ENCODE results near the gene MAGEA9B. TPM values are rescaled to one million over a fixed set of nuclear protein-coding genes. Genes with fewer than 3 reads are reported as not detected.
"Not testable (repeated sequence)": the region's sequence is repeated elsewhere in the genome, so short reads cannot be mapped to it uniquely, and the experiment has no call there.

Gene MAGEA9B
- total RNA-seq, 1 experiment from 2014 or later: not detected

DNA sequence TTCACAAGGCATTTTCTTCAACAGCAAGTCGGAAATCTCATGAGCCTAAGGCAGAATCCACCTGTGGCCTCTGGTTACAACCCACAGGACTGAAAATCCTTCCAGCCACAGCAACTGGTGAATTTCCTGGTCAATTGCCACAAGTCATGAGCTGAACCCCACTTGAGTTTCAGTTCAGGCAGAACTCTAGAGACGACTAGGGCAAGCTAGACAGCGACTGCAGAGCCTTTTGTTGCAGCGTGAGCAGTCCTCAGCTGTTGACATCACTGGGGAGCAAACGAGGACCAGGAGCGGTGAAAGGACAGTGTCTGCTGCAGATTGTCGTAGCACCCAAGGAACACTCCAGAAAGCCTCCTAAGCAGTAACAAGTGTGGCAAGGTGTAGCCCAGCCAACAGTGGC, 8.7 kb upstream of the MAGEA9B start:
- H3K27ac Mint-ChIP-seq (ENCODE audit: unreplicated experiment); BruUV-seq (replicated peaks); H3K27me3 ChIP-seq (replicated peaks; ENCODE audit: control insufficient read depth, insufficient read depth, low read length); H3K36me3 ChIP-seq (ENCODE audit: control insufficient read depth, insufficient read depth, low read length); H3K36me3 Mint-ChIP-seq (ENCODE audit: insufficient read depth, unreplicated experiment); DNase-seq; H3K9me3 ChIP-seq; H3K4me3 Mint-ChIP-seq (ENCODE audit: unreplicated experiment); H3K4me3 ChIP-seq (ENCODE audit: low read depth, low read length); POLR2A ChIA-PET; H3K4me1 ChIP-seq; H3K4me1 Mint-ChIP-seq (ENCODE audit: low read depth, unreplicated experiment); intact Hi-C loops (cut with micrococcal nuclease; ENCODE audit: unreplicated experiment); H3K9me3 Mint-ChIP-seq (ENCODE audit: unreplicated experiment); CTCF ChIA-PET; H3K27me3 Mint-ChIP-seq (ENCODE audit: insufficient read depth, unreplicated experiment): not testable (repeated sequence)

DNA sequence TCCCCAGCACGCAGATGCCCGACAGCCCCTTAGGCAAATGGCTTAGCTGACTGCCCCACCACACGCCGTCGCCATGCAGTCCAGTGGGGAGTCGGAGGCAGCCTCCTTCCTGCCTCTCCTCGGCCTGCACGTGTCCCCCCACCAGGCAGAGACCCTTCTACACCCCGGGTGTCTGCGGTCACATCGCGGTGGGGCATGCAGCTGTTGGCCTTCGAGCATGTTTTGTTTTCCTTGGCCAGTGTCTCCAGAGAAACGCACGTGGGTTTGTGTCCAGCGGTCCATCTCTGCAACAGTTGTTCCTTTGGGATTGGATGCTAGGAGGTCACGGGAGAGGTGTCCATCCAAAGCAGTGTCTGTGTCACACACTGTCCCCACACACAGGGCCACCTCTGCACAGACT, 8.0 kb upstream of the MAGEA9B start, which contains the start of gene HSFX2:
Gene HSFX2, minus strand, starts transcription at position 101 of the 400 bp plus-strand sequence. CDS start 614 bp downstream, outside the sequence.
- H3K4me3 Mint-ChIP-seq (ENCODE audit: unreplicated experiment); DNase-seq; H3K9me3 ChIP-seq; H3K27me3 Mint-ChIP-seq (ENCODE audit: insufficient read depth, unreplicated experiment); H3K36me3 Mint-ChIP-seq (ENCODE audit: insufficient read depth, unreplicated experiment); H3K27me3 ChIP-seq (replicated peaks; ENCODE audit: control insufficient read depth, insufficient read depth, low read length); H3K4me1 Mint-ChIP-seq (ENCODE audit: low read depth, unreplicated experiment); H3K4me1 ChIP-seq; H3K36me3 ChIP-seq (ENCODE audit: control insufficient read depth, insufficient read depth, low read length); intact Hi-C loops (cut with micrococcal nuclease; ENCODE audit: unreplicated experiment); POLR2A ChIA-PET; H3K4me3 ChIP-seq (ENCODE audit: low read depth, low read length); H3K27ac Mint-ChIP-seq (ENCODE audit: unreplicated experiment); BruUV-seq (replicated peaks); CTCF ChIA-PET; H3K9me3 Mint-ChIP-seq (ENCODE audit: unreplicated experiment): not testable (repeated sequence)

DNA sequence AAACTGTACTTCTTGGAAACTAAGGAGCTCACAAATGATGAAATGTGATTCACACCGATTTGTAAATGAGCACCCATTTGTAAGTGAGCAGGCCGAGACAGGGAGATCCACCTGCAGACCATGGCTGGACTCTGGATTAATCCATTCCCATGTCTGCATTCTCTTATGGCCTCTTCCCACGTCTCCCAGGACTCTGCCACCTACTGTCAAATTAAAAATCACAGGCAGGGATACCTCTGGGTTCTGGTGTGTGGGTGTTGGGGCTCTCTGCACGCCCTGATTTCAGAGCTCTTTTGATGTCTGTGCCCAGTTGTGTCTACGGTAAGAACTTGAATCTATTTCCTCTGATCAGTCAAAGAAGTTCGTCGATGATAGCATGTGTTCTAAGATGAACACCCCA, 3.7 kb upstream of the MAGEA9B start:
- H3K36me3 ChIP-seq (ENCODE audit: control insufficient read depth, insufficient read depth, low read length); BruUV-seq (replicated peaks); intact Hi-C loops (cut with micrococcal nuclease; ENCODE audit: unreplicated experiment); CTCF ChIA-PET; POLR2A ChIA-PET; H3K9me3 Mint-ChIP-seq (ENCODE audit: unreplicated experiment); H3K27me3 ChIP-seq (replicated peaks; ENCODE audit: control insufficient read depth, insufficient read depth, low read length); H3K27me3 Mint-ChIP-seq (ENCODE audit: insufficient read depth, unreplicated experiment); H3K9me3 ChIP-seq; H3K27ac Mint-ChIP-seq (ENCODE audit: unreplicated experiment); DNase-seq; H3K4me1 Mint-ChIP-seq (ENCODE audit: low read depth, unreplicated experiment); H3K36me3 Mint-ChIP-seq (ENCODE audit: insufficient read depth, unreplicated experiment); H3K4me3 Mint-ChIP-seq (ENCODE audit: unreplicated experiment); H3K4me3 ChIP-seq (ENCODE audit: low read depth, low read length); H3K4me1 ChIP-seq: not testable (repeated sequence)

DNA sequence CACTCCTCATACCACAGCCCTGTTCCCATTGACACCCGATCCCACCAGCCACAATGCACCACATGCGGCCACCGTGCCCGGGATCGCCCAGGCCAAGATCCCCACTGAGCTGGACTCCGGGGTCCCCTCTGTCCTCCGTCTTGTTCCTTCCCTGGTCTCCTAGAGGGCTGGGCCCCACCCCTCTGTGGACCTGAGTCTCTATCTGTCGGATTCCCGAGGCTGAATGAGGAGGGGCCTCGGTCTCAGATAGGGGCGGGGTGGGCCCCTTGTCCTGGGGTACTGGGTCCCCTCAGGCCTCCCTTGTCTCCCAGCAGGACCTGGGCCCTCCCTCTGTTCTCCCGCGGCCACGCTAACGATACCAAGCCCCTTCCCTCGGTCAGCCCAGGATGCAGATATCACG, 1.6 kb downstream of the MAGEA9B start:
- H3K36me3 ChIP-seq (ENCODE audit: control insufficient read depth, insufficient read depth, low read length); H3K36me3 Mint-ChIP-seq (ENCODE audit: insufficient read depth, unreplicated experiment); CTCF ChIA-PET; H3K4me3 ChIP-seq (ENCODE audit: low read depth, low read length); H3K4me3 Mint-ChIP-seq (ENCODE audit: unreplicated experiment); DNase-seq; H3K9me3 ChIP-seq; H3K27me3 Mint-ChIP-seq (ENCODE audit: insufficient read depth, unreplicated experiment); H3K27me3 ChIP-seq (replicated peaks; ENCODE audit: control insufficient read depth, insufficient read depth, low read length); BruUV-seq (replicated peaks); H3K4me1 ChIP-seq; intact Hi-C loops (cut with micrococcal nuclease; ENCODE audit: unreplicated experiment); POLR2A ChIA-PET; H3K4me1 Mint-ChIP-seq (ENCODE audit: low read depth, unreplicated experiment); H3K9me3 Mint-ChIP-seq (ENCODE audit: unreplicated experiment); H3K27ac Mint-ChIP-seq (ENCODE audit: unreplicated experiment): not testable (repeated sequence)

DNA sequence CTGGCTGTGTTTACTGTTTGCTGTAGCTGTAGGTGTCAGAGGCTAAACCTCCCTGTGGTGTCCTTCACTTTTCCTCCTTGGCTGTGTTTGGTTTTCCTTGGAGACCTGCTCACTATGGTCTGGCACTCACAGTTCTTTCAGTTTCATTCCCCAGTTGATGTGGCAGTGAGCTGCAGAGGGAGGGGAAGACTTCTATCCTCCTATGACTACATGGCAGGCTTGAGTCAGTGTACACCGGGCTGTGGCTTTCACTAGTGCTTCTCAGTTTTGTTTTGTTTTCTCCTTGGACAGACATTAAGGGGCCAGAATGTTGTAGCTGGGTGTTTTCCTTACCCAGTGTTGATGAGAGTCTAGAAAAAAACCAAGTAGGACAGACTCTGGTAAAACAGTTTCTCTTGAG, 13.8 kb downstream of the MAGEA9B start:
- H3K4me3 ChIP-seq (ENCODE audit: low read depth, low read length); H3K36me3 ChIP-seq (ENCODE audit: control insufficient read depth, insufficient read depth, low read length); H3K4me1 ChIP-seq; CTCF ChIA-PET; H3K9me3 Mint-ChIP-seq (ENCODE audit: unreplicated experiment); DNase-seq; H3K27me3 ChIP-seq (replicated peaks; ENCODE audit: control insufficient read depth, insufficient read depth, low read length); H3K27me3 Mint-ChIP-seq (ENCODE audit: insufficient read depth, unreplicated experiment); H3K27ac Mint-ChIP-seq (ENCODE audit: unreplicated experiment); intact Hi-C loops (cut with micrococcal nuclease; ENCODE audit: unreplicated experiment); BruUV-seq (replicated peaks); H3K4me1 Mint-ChIP-seq (ENCODE audit: low read depth, unreplicated experiment); H3K9me3 ChIP-seq; H3K36me3 Mint-ChIP-seq (ENCODE audit: insufficient read depth, unreplicated experiment); H3K4me3 Mint-ChIP-seq (ENCODE audit: unreplicated experiment); POLR2A ChIA-PET: not testable (repeated sequence)

All from Caco-2 (cell line).